Measurements from ENCODE around the gene PSME3. TPM values are rescaled to one million over a fixed set of nuclear protein-coding genes. Genes with fewer than 3 reads are reported as not detected.

The PSME3 gene, protein sequence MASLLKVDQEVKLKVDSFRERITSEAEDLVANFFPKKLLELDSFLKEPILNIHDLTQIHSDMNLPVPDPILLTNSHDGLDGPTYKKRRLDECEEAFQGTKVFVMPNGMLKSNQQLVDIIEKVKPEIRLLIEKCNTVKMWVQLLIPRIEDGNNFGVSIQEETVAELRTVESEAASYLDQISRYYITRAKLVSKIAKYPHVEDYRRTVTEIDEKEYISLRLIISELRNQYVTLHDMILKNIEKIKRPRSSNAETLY
- polyA plus RNA-seq (ENCODE audit: insufficient read length), result 45.7 TPM

DNA sequence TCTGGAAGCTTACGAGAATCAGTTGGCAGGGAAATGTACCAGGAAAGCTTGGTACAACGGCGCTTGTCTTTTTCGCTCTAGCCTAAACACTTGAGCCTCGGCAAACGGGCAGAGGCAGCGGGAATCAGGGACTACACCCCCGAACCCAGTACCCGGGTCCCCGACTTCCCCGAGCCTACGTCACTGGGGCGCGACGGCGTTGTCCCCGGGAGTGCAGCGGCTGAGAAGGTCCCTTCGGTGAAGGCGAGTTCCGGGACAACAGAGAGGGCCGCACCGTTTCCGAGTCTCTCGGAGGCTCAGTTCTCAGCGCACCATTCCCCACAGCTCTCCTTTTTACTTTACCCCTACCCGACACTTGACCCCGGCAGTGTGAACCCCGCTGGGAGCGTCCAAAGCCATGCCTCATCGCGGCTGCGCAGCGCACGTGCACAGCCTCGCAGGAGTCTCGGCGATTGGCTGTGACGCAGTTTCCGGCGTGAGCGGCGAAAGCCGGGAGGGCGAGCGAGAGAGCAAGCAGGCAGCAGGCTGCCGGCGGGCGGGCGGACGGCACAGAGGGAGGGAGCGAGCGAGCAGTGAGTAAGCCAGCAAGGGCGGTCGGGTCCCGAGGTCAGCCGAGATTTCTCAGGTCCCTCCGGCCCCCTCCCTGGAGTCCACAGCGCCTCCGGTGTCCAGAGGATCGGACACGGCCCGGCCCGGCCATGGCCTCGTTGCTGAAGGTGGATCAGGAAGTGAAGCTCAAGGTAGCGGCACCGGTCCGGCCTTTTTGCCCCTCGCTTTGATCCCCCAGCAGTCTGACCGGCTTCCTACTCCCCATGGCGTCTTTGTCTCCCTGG is at the start of gene PSME3:
Gene PSME3, plus strand, starts transcription at position 464 of the 833 bp plus-strand sequence. Its CDS starts 235 bp downstream, at position 699.
- peak; percentile 74 for DNase-seq (ENCODE audit: low read depth)

DNA sequence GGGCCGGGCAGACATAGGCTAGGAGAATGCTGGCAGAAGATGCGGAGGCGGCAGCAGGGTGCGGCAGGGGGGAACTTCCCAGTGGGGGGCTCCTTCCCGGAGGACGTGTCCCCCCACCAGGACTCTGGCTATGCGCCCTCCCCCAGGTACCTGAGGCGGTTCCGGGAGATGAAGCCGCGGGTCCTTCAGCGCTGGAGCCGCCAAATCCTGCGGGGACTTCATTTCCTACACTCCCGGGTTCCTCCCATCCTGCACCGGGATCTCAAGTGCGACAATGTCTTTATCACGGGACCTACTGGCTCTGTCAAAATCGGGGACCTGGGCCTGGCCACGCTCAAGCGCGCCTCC is 49.4 kb upstream of the PSME3 start:
- no peak for DNase-seq (ENCODE audit: low read depth)

DNA sequence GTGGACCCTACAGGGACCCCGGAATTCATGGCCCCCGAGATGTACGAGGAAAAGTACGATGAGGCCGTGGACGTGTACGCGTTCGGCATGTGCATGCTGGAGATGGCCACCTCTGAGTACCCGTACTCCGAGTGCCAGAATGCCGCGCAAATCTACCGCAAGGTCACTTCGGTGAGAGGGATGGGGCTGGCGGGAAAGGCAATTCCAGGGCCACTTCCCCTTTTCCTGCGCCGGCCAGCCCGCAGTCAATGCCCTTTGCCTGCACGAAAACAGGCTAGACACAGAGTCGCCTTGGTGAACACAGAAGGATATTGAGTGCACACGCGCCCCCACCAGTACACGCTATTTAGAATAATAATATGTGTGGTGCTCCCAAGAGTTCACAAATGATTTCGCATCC is 48.8 kb upstream of the PSME3 start:
- no peak for DNase-seq (ENCODE audit: low read depth)

DNA sequence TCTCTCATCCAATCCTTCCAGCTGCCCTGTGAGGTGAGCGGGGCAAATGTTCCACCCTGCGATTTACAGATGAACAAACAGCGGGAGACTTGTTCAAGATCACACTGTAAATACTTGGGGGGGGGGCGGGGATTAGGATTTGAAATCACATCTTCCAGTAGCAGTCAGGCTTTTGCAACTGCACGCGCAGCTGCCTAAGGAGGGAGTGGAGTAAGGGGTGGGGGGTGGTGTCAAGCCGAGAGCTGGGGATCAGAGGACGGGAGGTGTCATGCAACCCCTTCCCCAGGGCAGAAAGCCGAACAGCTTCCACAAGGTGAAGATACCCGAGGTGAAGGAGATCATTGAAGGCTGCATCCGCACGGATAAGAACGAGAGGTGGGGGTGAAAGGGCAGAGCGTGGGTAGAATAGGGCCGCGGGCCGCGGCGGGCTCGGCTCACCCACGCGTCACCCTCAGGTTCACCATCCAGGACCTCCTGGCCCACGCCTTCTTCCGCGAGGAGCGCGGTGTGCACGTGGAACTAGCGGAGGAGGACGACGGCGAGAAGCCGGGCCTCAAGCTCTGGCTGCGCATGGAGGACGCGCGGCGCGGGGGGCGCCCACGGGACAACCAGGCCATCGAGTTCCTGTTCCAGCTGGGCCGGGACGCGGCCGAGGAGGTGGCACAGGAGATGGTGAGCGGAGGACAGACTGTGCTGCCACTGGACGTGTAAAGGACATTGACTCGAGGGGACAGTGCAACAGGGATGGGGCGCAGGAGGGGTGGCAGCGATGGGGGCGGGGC is 48.2 kb upstream of the PSME3 start:
- no peak for DNase-seq (ENCODE audit: low read depth)

DNA sequence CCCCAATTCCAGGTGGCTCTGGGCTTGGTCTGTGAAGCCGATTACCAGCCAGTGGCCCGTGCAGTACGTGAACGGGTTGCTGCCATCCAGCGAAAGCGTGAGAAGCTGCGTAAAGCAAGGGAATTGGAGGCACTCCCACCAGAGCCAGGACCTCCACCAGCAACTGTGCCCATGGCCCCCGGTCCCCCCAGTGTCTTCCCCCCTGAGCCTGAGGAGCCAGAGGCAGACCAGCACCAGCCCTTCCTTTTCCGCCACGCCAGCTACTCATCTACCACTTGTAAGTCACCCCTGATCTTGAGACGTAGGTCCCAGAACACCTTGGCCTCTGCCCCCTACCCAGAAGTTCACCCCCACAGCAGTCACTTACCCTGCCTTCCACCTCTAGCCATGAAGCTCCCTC is 45.9 kb upstream of the PSME3 start:
- no peak for DNase-seq (ENCODE audit: low read depth)

DNA sequence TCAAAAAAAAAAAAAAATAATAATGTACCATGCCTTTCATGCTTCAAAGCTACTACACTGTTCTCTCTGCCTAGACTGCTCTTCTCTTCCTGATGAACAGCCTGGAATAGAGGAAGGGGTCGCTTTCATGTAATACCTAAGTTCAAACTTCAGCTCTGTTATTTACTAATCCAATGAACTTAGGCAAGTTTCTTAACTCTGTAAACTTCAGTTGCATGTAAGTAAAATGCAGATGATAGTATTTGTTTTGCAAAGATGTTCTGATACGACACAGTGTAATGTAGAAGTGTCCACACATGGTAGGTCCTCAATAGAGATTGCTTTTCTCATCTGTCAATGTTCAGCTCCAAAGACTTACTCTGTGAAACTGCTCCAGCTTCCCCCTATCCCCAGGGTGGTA is 41.2 kb upstream of the PSME3 start:
- DNase-seq (ENCODE audit: low read depth), result no peak

DNA sequence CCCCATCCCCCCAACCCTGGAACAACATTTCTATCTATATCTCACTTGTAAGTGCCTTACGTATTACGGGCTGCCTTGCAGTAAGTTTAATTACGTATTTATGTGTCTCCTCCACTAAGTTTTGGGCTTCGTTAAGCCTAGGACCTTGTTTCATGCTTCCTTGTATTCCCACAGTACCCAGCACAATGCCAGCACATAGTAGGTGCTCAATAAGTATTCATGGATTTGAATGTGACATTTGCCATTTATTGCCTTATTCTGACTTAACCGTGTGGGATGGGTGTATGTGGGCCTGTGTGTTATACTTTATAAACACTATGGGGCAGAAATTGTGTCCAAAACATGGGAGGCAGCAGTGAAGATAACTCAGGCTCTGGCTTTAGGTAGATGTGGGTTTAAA is 40.7 kb upstream of the PSME3 start:
- no peak for DNase-seq (ENCODE audit: low read depth)

DNA sequence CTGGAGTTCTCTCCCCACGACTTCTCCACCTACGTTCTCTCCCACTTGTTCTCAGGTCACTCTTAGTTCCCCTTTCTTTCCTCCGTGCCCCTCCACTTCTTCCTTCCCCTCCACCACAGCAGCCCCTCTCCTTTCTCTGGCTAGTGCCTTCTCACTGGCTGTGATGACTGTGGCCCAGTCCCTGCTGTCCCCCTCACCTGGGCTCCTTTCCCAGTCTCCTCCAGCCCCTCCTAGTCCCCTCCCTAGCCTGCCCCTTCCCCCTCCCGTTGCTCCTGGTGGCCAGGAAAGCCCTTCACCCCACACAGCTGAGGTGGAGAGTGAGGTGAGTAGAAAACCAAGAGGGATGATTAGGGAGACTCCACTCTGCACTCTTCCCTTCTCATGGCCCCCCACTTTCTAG is 38.1 kb upstream of the PSME3 start:
- DNase-seq (ENCODE audit: low read depth), result no peak

DNA sequence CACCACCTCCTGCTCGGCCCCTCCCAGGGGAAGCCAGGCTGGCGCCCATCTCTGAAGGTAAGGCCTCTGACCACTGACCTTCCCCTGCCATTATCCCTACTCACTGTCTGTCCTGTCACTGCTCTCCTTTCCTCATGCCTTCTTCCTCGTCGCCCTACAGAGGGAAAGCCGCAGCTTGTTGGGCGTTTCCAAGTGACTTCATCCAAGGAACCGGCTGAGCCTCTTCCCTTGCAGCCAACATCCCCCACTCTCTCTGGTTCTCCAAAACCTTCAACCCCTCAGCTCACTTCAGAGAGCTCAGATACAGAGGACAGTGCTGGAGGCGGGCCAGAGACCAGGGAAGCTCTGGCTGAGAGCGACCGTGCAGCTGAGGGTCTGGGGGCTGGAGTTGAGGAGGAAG is 37.7 kb upstream of the PSME3 start:
- DNase-seq (ENCODE audit: low read depth), result no peak

DNA sequence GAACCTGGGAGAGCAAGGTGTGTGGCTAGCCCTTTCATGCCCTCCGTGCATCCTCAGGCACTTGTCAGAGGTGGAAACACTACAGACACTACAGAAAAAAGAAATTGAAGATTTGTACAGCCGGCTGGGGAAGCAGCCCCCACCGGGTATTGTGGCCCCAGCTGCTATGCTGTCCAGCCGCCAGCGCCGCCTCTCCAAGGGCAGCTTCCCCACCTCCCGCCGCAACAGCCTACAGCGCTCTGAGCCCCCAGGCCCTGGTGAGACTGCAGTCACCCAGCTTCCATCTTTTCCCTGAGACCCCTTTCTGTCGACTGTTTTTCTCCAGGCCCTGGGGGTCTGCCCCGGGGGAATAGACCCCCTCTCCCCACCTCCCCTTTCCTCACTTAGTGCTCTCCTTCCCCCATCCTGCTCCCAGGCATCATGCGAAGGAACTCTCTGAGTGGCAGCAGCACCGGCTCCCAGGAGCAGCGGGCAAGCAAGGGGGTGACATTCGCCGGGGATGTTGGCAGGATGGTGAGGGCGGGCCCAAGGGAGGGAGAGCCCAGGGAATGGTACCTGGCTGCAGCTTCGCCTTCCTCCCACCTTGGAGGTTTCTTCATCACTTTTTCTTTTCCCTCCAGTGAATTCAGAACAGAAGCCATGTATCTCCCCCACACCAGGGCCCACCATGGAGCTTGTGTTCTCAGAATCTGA is 37.0 kb upstream of the PSME3 start:
- DNase-seq (ENCODE audit: low read depth), result no peak

DNA sequence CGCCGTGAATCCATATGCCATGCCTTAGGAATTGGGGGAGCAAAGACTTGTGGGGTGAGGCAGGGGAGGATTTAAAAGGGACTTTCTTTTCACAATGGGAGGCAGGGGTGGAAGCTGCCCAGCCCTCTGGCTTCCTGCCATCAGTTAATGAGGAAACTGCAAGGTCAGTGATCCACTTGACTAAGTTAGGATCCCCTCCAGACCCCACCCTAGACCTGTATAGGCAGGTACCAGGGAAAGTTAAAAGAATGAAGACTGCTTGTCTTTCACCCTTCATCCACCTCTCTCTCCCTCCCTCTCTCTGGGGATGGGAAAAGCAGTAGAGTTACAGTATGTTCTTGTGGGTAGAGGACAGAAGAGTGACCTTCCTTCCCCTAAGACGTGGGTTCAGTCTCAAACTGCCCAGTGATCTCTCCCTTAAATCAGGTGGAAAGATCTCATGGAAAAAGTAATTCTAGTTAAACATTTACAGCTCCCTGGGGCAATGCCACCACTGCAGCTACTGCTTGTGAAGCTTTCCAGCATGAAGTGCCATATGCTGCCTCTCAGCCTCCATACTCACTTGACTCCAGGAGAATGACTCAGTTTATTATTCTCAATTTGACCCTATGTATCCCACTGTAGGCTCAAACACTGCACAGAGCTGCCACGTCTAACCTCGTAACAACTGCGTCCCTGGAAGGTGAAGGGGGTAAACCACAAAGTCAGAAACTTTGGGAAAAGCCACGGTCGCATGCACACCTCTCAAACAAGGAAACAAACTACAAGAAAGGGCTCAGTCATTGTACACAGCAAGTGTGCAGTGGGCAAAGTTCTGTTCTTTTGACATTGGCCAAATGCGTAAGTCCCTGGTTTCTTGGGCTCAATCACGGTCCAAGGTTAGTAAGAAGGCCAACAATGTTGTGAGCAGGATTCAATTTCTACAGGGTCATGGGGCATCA is 35.9 kb upstream of the PSME3 start:
- no peak for DNase-seq (ENCODE audit: low read depth)

DNA sequence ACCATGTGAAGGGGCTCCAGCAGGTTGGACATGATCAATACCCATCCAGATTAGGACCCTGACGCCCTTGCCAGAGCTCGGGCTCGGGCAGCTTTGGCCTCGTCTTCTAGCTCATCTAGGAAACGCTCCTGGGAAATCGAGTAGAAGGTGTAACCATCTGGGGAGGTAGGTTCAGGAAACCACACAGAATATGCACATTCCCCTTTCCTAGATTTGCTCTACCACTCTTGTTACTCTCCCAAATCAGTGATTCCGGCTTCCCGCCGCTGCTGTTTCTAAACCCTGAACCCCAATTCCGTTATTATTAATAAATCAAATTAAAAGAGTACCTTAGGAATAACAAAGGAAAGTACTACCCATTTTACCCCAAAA is 35.2 kb upstream of the PSME3 start:
- no peak for DNase-seq (ENCODE audit: low read depth)

DNA sequence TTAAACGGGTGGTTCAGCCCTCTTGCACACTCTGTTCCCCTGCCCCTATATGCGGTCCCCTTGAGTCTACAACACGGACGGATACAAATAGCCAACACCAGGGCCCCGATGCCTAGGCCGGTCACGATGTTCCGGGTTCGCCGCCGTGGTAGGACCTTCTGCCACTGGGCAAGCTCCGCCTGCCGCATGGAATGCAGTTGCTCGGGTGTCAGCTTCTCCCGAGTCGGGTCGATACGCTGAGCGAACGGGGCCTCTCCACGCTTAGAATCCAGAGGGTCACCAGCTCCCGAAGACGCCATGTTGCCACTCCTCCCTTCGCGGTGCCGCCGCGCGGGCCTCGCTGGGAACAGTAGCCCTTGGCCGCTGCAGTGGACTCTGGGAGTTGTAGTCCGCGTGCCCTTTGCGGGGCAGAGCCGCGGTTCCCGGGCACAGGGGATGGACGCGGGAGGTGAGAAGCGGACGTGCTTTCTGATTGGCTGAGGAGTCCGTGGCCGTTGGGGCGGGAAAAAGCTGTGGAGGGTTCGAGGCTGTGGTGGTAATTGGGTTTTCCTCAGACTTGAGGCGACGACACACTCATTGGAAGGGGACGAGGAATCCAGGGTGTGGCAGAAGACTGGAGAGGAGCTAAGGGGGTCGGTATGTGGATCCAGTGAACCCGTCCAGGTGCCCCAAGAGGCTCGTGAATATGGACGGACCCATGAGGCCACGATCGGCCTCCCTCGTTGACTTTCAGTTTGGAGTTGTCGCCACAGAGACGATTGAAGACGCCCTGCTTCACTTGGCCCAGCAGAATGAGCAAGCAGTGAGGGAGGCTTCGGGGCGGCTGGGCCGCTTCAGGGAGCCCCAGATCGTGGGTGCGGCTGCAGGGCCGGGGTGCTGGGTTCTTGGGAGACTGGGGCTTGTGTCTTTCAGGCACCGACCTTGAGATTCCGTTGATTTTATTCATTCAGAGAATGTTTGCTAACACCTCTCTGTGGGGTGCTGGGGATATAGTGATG is 34.5 kb upstream of the PSME3 start, which contains the start of the genes CNTD1 and COA3:
Gene CNTD1, plus strand, starts transcription at position 479 of the 998 bp plus-strand sequence. Its CDS starts 207 bp downstream, at position 686.
Gene COA3, minus strand, starts transcription at position 322 of the 998 bp plus-strand sequence. Its CDS starts 23 bp downstream, at position 299.
- DNase-seq (ENCODE audit: low read depth), result peak; percentile 49

DNA sequence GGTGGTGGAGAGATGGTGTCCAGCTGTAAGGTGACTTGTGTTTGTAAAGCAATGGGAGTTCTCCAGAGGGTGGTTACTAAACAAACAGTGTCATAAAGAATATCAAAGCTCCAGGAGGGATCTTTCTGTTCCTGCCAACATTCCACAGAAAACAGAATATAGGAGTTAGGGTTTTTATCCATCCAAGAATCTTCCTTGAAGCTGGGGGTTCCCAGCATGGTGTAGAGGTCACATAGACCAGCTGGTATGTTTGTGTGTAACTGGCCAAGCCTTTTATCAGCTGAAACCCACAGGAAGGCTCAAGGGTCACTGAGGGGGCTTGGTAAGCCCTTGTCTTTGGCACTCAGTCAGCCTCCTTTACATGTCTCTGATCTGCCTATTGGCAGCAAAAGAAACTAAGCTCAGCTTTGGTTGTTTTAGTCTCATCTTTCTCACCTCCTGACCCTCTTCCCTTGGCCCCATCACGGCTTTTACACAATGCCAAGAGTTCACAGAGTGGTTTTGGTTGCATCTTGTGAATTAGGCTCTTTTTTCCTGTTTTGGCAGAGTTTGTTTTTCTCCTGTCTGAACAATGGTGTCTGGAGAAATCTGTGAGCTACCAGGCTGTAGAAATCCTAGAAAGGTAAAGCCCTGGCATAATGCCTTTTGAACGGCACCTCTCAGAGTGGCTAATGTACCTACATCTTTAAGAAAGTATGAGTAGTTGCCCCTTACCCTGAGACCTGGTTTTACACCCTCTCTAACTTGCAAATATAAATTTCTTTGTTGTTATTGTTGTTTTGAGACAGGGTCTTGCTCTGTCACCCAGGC is 29.9 kb upstream of the PSME3 start:
- no peak for DNase-seq (ENCODE audit: low read depth)

DNA sequence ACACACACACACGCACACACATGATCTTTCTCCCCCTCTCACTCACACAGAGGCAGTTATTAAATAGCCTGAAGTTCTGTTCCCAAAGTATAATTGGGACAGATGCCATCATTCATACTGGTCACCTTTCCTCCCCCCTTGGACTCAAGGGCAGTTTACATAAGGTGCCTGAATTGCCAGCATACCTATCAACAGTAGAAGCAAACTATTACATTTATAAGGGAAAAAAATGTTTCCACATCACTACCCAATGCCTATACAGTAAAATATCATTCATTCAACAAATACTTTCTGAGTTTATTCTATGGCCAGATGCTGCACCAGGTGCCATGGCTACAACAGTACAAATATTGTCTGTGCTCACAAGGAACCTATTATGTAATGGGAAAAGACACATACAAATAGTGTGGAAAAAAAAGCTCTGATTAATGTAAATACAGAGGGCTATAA is 28.3 kb upstream of the PSME3 start:
- DNase-seq (ENCODE audit: low read depth), result no peak

DNA sequence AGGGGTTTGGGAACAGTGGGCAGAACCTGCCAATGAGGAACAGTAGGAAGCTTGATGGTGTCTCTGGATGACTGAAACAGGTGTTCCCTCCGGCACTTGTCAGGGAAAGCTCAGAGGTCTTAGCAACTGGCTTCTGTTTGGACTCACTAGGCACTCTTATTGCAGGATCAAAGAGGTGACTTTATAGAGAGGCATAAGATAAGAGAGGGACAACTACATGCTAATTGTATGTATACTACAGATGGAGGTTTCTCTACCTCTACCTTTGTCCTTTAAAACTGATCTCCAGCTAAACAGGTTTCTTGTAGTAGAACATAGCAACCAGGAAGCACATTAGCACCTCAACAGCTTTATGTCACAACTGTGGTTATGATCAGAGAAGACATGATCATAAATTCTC is 26.9 kb upstream of the PSME3 start:
- DNase-seq (ENCODE audit: low read depth), result no peak

DNA sequence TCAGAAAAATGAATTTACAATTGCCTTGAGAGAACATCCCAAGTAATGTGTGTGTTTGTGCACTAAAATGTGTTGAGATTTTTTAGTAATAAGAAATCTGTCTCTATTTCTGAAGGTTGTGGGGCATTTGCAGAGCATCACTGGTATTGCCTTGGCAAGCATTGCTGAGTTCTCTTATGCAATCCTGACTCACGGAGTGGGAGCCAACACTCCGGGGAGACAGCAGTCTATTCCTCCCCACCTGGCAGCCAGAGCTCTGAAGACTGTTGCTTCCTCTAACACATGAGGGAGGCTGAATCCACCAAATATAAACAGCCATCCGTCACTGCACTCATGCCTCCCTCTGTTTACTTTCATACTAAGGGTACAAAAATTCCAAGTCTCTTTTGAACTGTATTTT is 23.9 kb upstream of the PSME3 start:
- DNase-seq (ENCODE audit: low read depth), result no peak

DNA sequence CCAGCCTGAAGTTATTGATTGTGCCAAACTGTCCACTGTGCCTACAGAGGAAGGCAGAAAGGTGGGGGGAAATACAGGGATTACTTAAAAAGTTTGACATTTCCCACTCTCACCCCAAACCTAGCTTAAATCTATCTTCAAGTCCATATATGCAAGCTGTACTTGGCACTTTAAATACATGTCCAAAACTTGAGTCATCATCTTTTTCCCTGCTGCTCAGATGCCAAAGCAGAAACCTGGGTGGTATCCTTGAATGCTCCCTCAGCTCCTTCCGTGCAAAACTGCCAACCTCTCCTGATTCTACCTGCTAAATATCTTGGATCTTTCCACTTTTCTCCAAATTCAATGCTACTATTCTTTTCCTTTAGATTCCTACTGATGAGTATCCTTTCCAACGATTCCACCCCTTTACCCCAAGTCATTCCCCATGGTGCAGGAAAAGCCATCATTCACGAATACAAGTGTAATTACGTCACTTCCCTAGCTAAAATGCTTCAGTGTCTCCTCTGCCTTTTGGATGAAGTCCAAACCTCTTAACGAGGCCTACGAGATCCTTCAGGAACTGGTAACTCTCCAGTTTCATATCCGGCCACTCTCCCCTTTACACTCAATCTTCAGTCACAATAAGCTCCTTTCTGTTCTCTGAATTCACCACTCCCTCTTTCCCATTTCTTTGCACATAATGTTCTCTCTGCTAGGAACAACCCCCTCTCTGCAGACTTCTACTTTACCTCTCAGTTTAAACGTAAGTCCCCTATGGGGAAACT is 18.4 kb upstream of the PSME3 start:
- peak; percentile 26 for DNase-seq (ENCODE audit: low read depth)
